IMR-90 (cell line): ENCODE measurements around the gene FAM78A. TPM values are rescaled to one million over a fixed set of nuclear protein-coding genes. Genes with fewer than 3 reads are reported as not detected.

Experiments used
- ATAC-seq: fragments of 200-7000 bp; cut with Tn5 transposase; 2 replicates; pipeline ENCODE4 v1.9.1; 2020; ENCODE audit warnings: low read depth, mild to moderate bottlenecking, moderate library complexity
- BruUV-seq: library from RNA; stranded (reverse); fragments of 400-500 nt; replicated peaks from 2 replicates; lab custom pipeline; 2021; lab: Mats Ljungman, UMichigan
- CTCF ChIA-PET: fragments of 300-600 bp; formaldehyde crosslinking; extraction: SDS; loops from one replicate; lab custom pipeline; 2021; ENCODE audit warnings: antibody characterized with exemption; lab: Yijun Ruan, JAX
- POLR2A ChIA-PET: fragments of 300-600 bp; sonication (Branson Sonifier 250); formaldehyde crosslinking; loops from one replicate; lab custom pipeline; 2022; ENCODE audit warnings: antibody characterized with exemption; ENCODE audit not compliant: unreplicated experiment; lab: Charles Lee
- DNase-seq: peaks from one replicate; pipeline ENCODE4 v3.0.0; 2013
- H2AFZ ChIP-seq: replicated peaks from 2 replicates; pipeline ENCODE3; 2013; ENCODE audit warnings: low read length, mild to moderate bottlenecking; ENCODE audit not compliant: poor library complexity
- H2AK5ac ChIP-seq: 2 replicates; pipeline ENCODE4 v1.6.1; 2013; ENCODE audit warnings: low read depth, low read length, inconsistent platforms
- H2AK9ac ChIP-seq: replicated peaks from 2 replicates; pipeline ENCODE3; 2013; ENCODE audit warnings: mild to moderate bottlenecking, low read depth, low read length, moderate library complexity; ENCODE audit not compliant: poor library complexity
- H2BK120ac ChIP-seq: 2 replicates; pipeline ENCODE4 v1.6.1; 2013; ENCODE audit warnings: low read depth, low read length, inconsistent platforms
- H2BK15ac ChIP-seq: 3 replicates; pipeline ENCODE4 v1.6.1; 2013; ENCODE audit warnings: low read depth, low read length, inconsistent platforms
- H2BK20ac ChIP-seq: 2 replicates; pipeline ENCODE4 v1.6.1; 2013; ENCODE audit warnings: low read depth, mild to moderate bottlenecking, inconsistent platforms, low read length, moderate library complexity
- H2BK5ac ChIP-seq: 2 replicates; pipeline ENCODE4 v1.6.1; 2013; ENCODE audit warnings: mild to moderate bottlenecking, low read depth, low read length, inconsistent platforms; ENCODE audit not compliant: poor library complexity, severe bottlenecking
- H3K14ac ChIP-seq: replicated peaks from 2 replicates; pipeline ENCODE4 v1.6.1; 2013; ENCODE audit warnings: low read depth, low read length, inconsistent platforms
- H3K18ac ChIP-seq: 2 replicates; pipeline ENCODE4 v1.6.1; 2013; ENCODE audit warnings: low read depth, low read length, control low read depth
- H3K23ac ChIP-seq: 2 replicates; pipeline ENCODE4 v1.6.1; 2013; ENCODE audit warnings: low read depth, low read length, inconsistent platforms
- H3K27ac ChIP-seq: 2 replicates; pipeline ENCODE4 v1.5.1; 2013; ENCODE audit warnings: mild to moderate bottlenecking, control low read depth, low read length; ENCODE audit not compliant: insufficient read depth
- H3K27me3 ChIP-seq: 2 replicates; pipeline ENCODE4 v1.6.1; 2013; ENCODE audit warnings: low read length; ENCODE audit not compliant: control insufficient read depth, insufficient read depth
- H3K36me3 ChIP-seq: 2 replicates; pipeline ENCODE4 v1.6.1; 2013; ENCODE audit warnings: low read length, mixed read lengths; ENCODE audit not compliant: control insufficient read depth, insufficient read depth
- H3K4ac ChIP-seq: 2 replicates; pipeline ENCODE4 v1.6.1; 2013; ENCODE audit warnings: low read depth, low read length, inconsistent platforms
- H3K4me1 ChIP-seq: 2 replicates; pipeline ENCODE4 v1.6.1; 2013; ENCODE audit warnings: low read length, mixed read lengths; ENCODE audit not compliant: control insufficient read depth, insufficient read depth
- H3K4me2 ChIP-seq: 2 replicates; pipeline ENCODE4 v1.6.1; 2013; ENCODE audit warnings: low read depth, mild to moderate bottlenecking, control low read depth, low read length, moderate library complexity
- H3K4me3 ChIP-seq: 2 replicates; pipeline ENCODE4 v1.5.1; 2013; ENCODE audit warnings: low read depth, mild to moderate bottlenecking, control low read depth, low read length, moderate library complexity; ENCODE audit not compliant: insufficient read depth
- H3K56ac ChIP-seq: 2 replicates; pipeline ENCODE4 v1.6.1; 2013; ENCODE audit warnings: low read length, inconsistent platforms; ENCODE audit not compliant: insufficient read depth; ENCODE audit errors: extremely low read depth
- H3K79me1 ChIP-seq, 2 experiments: 2 replicates each; pipeline ENCODE4 v1.6.1; 2013; ENCODE audit warnings: low read length in 2 of 2, inconsistent platforms in 1 of 2, low read depth in 1 of 2
- H3K9ac ChIP-seq: 2 replicates; pipeline ENCODE4 v1.6.1; 2013; ENCODE audit warnings: low read depth, low read length, control low read depth
- H3K9me1 ChIP-seq: 2 replicates; pipeline ENCODE4 v1.6.1; 2013; ENCODE audit warnings: low read length, inconsistent platforms; ENCODE audit not compliant: insufficient read depth
- H3K9me3 ChIP-seq: 2 replicates; pipeline ENCODE4 v1.6.1; 2013; ENCODE audit warnings: low read length; ENCODE audit not compliant: control insufficient read depth, insufficient read depth
- H4K20me1 ChIP-seq: 2 replicates; pipeline ENCODE4 v1.6.1; 2013; ENCODE audit warnings: low read length, inconsistent platforms; ENCODE audit not compliant: insufficient read depth
- H4K5ac ChIP-seq: 2 replicates; pipeline ENCODE4 v1.6.1; 2013; ENCODE audit warnings: mild to moderate bottlenecking, low read depth, low read length, control low read depth
- H4K8ac ChIP-seq, 2 experiments: 2 replicates each; pipeline ENCODE4 v1.6.1; 2013; ENCODE audit warnings: low read depth in 2 of 2, low read length in 2 of 2, control low read depth in 1 of 2, inconsistent platforms in 1 of 2
- H4K91ac ChIP-seq: 2 replicates; pipeline ENCODE4 v1.6.1; 2013; ENCODE audit warnings: low read depth, low read length, inconsistent platforms; ENCODE audit not compliant: insufficient read depth
- BHLHE40 ChIP-seq: fragments of 150-350 bp; IDR thresholded peaks from 2 replicates; pipeline ENCODE4 v1.6.1; 2016; ENCODE audit warnings: mild to moderate bottlenecking, low read depth, low read length
- ELK1 ChIP-seq: fragments of 150-350 bp; IDR thresholded peaks from 2 replicates; pipeline ENCODE4 v1.6.1; 2016; ENCODE audit warnings: low read depth, mild to moderate bottlenecking, low read length, moderate library complexity, borderline replicate concordance
- FOS ChIP-seq: fragments of 150-350 bp; IDR thresholded peaks from 2 replicates; pipeline ENCODE4 v1.6.1; 2016; ENCODE audit warnings: low read depth, low read length
- MAFK ChIP-seq: IDR thresholded peaks from 2 replicates; pipeline ENCODE4 v1.6.1; 2012; ENCODE audit warnings: low read depth, low read length, improper control_type of control experiment
- MAZ ChIP-seq: IDR thresholded peaks from 2 replicates; pipeline ENCODE4 v1.6.1; 2012; ENCODE audit warnings: low read depth, mild to moderate bottlenecking, low read length, improper control_type of control experiment, moderate library complexity, borderline replicate concordance
- MXI1 ChIP-seq: IDR thresholded peaks from 2 replicates; pipeline ENCODE4 v1.6.1; 2012; ENCODE audit warnings: low read depth, mild to moderate bottlenecking, low read length, moderate library complexity, borderline replicate concordance
- NFE2L2 ChIP-seq: fragments of 150-350 bp; IDR thresholded peaks from 2 replicates; pipeline ENCODE4 v1.6.1; 2016; ENCODE audit warnings: low read depth, mild to moderate bottlenecking, low read length
- RCOR1 ChIP-seq: IDR thresholded peaks from 2 replicates; pipeline ENCODE4 v1.6.1; 2012; ENCODE audit warnings: mild to moderate bottlenecking, low read length, improper control_type of control experiment; ENCODE audit not compliant: insufficient replicate concordance
- USF2 ChIP-seq: fragments of 150-350 bp; IDR thresholded peaks from 2 replicates; pipeline ENCODE4 v1.6.1; 2017; ENCODE audit warnings: mild to moderate bottlenecking, antibody characterized with exemption, low read length, low read depth
- WGBS, 2 experiments: methylation state at CpG; one replicate each; pipeline versions ENCODE4 v1.1.5 to v1.1.7; 2013; ENCODE audit warnings: missing lambda C conversion rate in 2 of 2; ENCODE audit not compliant: insufficient read length in 1 of 2; ENCODE audit errors: extremely low coverage in 2 of 2; 5-methylcytosine and 5-hydroxymethylcytosine counted together
- dilution Hi-C: fragments of 300-500 bp; cut with HindIII; formaldehyde crosslinking; loops from one replicate; pipeline ENCODE4 v1.14.3; 2018; ENCODE audit warnings: low sequenced_read_pairs; ENCODE audit not compliant: unreplicated experiment
- in situ Hi-C: fragments of 300-500 bp; cut with MboI; formaldehyde crosslinking; loops from 3 replicates; pipeline ENCODE4 v1.14.3; 2019; ENCODE audit warnings: low sequenced_read_pairs, inconsistent platforms, mixed read lengths
- intact Hi-C: fragments of 100-400 bp; cut with micrococcal nuclease; formaldehyde crosslinking; loops from 2 replicates; pipeline ENCODE4 v1.10.0; 2022
- polyA plus RNA-seq, 3 experiments: library from polyadenylated mRNA; depleted of rRNA; stranded (reverse); fragments of >200 nt; gene quantifications; 2 replicates each; pipeline ENCODE4 v1.2.3, GENCODE V29; 2012; ENCODE audit warnings: low replicate concordance in 1 of 3
- total RNA-seq: library from RNA; depleted of rRNA; stranded (reverse); fragments of >200 nt; gene quantifications from 2 replicates; pipeline ENCODE4 v1.2.3, GENCODE V29; 2012

FAM78A gene
- total and polyA plus RNA-seq, 2 of the 4 experiments (the other 2 are of a cell fraction): 0.18 to 0.27 TPM

GRCh38 chr9:131270171-131271015, 5.9 kb downstream of the FAM78A start (continued):
- TF ChIP-seq NFE2L2: no peak

GRCh38 chr9:131266266-131267229, 9.8 kb downstream of the FAM78A start:
- no peak overlapping the region for H3K9ac ChIP-seq
- no peak overlapping the region for H2BK5ac ChIP-seq
- CTCF ChIA-PET: interaction anchor here (0.5 to 0.6 kb wide), 2 partner anchors 88 to 1256 kb away, joined by 3 to 4 read pairs; no protein-coding TSS in a partner anchor
- no peak overlapping the region for H3K27ac ChIP-seq
- intact Hi-C loops: no loop called here
- H3K9me1 ChIP-seq: no peaks in the 10 kb centered on the region
- TF ChIP-seq USF2 (no peak), MAZ (no peak), MXI1 (no peak), FOS (no peak), ELK1 (no peak), NFE2L2 (no peak), MAFK (no peak), RCOR1 (no peak), BHLHE40 (no peak)
- H2BK20ac ChIP-seq: no peak overlapping the region
- no peak overlapping the region for H4K91ac ChIP-seq
- peaks cover 5% of the 10 kb centered on the region; the same call in 1 of the 2 replicates for H3K27me3 ChIP-seq
- no peak overlapping the region for H2AFZ ChIP-seq
- ATAC-seq (no peak), DNase-seq (no peak)
- no peak overlapping the region for H4K5ac ChIP-seq
- no peak overlapping the region for H2BK15ac ChIP-seq
- in situ Hi-C loops: no loop called here
- H4K8ac ChIP-seq: no peak overlapping the region
- H3K36me3 ChIP-seq: no peaks in the 10 kb centered on the region
- H3K23ac ChIP-seq: no peak overlapping the region
- H4K20me1 ChIP-seq: no peaks in the 10 kb centered on the region
- no peak overlapping the region for H2BK120ac ChIP-seq
- BruUV-seq: no TSS peak
- 71% methylated on average over 15 of the region's 26 CpGs; no CpG with 5 or more reads in 1 of the 2 experiments for WGBS, 2 experiments
- no peak overlapping the region for H3K18ac ChIP-seq
- H2AK5ac ChIP-seq: no peak overlapping the region
- H3K4me2 ChIP-seq: no peak overlapping the region
- H3K4me3 ChIP-seq: no peak overlapping the region
- H2AK9ac ChIP-seq: no peak overlapping the region
- H3K79me1 ChIP-seq: no peaks in the 10 kb centered on the region
- POLR2A ChIA-PET: no interaction called here
- H3K14ac ChIP-seq: no peak overlapping the region
- H3K9me3 ChIP-seq: no peaks in the 10 kb centered on the region
- H3K4me1 ChIP-seq: no peaks in the 10 kb centered on the region
- no peak overlapping the region for H3K4ac ChIP-seq
- dilution Hi-C loops: no loop called here
- H3K56ac ChIP-seq: no peak overlapping the region
